Body of pancreas (tissue), 4 donors: Measurements from ENCODE around the gene FCRLB.

Source experiments
- POLR2A ChIP-seq, 3 donors: fragments of 450-650 bp; IDR thresholded peaks; one replicate each; pipeline ENCODE4 v1.6.1; 2016; ENCODE audit warnings: antibody characterized with exemption in 3 of 3, mild to moderate bottlenecking in 2 of 3
- TF ChIP-seq, protein P1 (sequence below), 7 experiments: fragments of 450-650 bp in 4 of 7; fragments of 200-600 bp in 3 of 7; sonication (generic) in 3 of 7; IDR thresholded peaks; one replicate each; pipeline ENCODE4 v1.5.1; 2016 to 2019; ENCODE audit warnings: antibody characterized with exemption in 7 of 7

DNA sequence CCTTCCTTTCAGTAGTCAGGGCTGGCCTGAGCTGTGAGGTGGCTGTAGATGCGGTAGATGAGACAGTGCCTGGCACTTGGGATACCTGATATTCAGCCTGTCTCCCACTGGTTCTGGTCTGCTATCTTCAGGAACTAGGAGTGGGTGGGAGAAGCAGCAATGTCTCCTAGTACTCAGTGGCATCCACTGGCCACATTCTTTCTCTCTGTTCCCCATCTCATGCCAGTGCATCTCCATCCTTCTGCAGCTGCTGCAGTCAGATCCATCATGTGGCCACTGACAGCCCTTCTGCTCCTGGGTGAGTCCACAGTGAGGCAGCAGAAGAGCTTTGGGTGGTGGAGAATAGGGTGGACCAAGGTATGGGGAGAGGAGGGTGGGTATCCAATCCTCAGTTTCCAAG lies 1.1 kb downstream of the FCRLB start:
- no peak for TF ChIP-seq POLR2A (IDR thresholded peaks at IDR 0.05)
- TF ChIP-seq, protein P1, sequence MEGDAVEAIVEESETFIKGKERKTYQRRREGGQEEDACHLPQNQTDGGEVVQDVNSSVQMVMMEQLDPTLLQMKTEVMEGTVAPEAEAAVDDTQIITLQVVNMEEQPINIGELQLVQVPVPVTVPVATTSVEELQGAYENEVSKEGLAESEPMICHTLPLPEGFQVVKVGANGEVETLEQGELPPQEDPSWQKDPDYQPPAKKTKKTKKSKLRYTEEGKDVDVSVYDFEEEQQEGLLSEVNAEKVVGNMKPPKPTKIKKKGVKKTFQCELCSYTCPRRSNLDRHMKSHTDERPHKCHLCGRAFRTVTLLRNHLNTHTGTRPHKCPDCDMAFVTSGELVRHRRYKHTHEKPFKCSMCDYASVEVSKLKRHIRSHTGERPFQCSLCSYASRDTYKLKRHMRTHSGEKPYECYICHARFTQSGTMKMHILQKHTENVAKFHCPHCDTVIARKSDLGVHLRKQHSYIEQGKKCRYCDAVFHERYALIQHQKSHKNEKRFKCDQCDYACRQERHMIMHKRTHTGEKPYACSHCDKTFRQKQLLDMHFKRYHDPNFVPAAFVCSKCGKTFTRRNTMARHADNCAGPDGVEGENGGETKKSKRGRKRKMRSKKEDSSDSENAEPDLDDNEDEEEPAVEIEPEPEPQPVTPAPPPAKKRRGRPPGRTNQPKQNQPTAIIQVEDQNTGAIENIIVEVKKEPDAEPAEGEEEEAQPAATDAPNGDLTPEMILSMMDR (IDR thresholded peaks at IDR 0.05), result no peak
